ENCODE results near the gene SLC37A3. TPM values are rescaled to one million over a fixed set of nuclear protein-coding genes. Genes with fewer than 3 reads are reported as not detected.

Gene SLC37A3
- total and polyA plus RNA-seq, 2 of the 13 experiments (the other 11 are each of a cell fraction or from before 2014, with no cell fraction given): 21.3 to 27.9 TPM

GRCh38 chr7:140310337-140311002, 87.9 kb downstream of the SLC37A3 start (continued):
- TF ChIP-seq ZNF235 (CRISPR knock-in tag; IDR thresholded peaks at IDR 0.05; ENCODE audit: borderline replicate concordance) (no peak), HNRNPK (IDR thresholded peaks at IDR 0.05; ENCODE audit: low read depth, low read length, poor library complexity, severe bottlenecking) (no peak), PRDM15 (CRISPR knock-in tag; IDR thresholded peaks at IDR 0.05) (no peak), HDAC6 (IDR thresholded peaks at IDR 0.05; ENCODE audit: low read depth, low read length) (no peak), KLF9 (CRISPR knock-in tag; IDR thresholded peaks at IDR 0.05; ENCODE audit: low read depth) (no peak), ZNF333 (CRISPR knock-in tag; IDR thresholded peaks at IDR 0.05; ENCODE audit: borderline replicate concordance) (no peak), MED8 (CRISPR knock-in tag; IDR thresholded peaks at IDR 0.05; ENCODE audit: insufficient replicate concordance) (no peak), DMAP1 (CRISPR knock-in tag; IDR thresholded peaks at IDR 0.05) (no peak), ZC3H4 (CRISPR knock-in tag; IDR thresholded peaks at IDR 0.05; ENCODE audit: borderline replicate concordance) (no peak), NFATC3 (CRISPR knock-in tag; IDR thresholded peaks at IDR 0.05) (no peak), ZNF329 (CRISPR knock-in tag; IDR thresholded peaks at IDR 0.05; ENCODE audit: low read depth) (no peak), DMTF1 (CRISPR knock-in tag; IDR thresholded peaks at IDR 0.05) (no peak), REPIN1 (CRISPR knock-in tag; IDR thresholded peaks at IDR 0.05; ENCODE audit: borderline replicate concordance, low read depth) (no peak), MTF2 (CRISPR knock-in tag; IDR thresholded peaks at IDR 0.05; ENCODE audit: borderline replicate concordance) (no peak), SP4 (CRISPR knock-in tag; IDR thresholded peaks at IDR 0.05) (no peak), HDAC2 (CRISPR knock-in tag; IDR thresholded peaks at IDR 0.05) (peak; percentile 66; the same call in 1 of the 2 replicates), ZNF280B (CRISPR knock-in tag; IDR thresholded peaks at IDR 0.05; ENCODE audit: borderline replicate concordance) (no peak), ZNF280D (CRISPR knock-in tag; IDR thresholded peaks at IDR 0.05) (no peak)

Measured in HepG2 (cell line).